Renal pelvis (tissue), 4 donors: ENCODE data around the gene KRT14. TPM values are rescaled to one million over a fixed set of nuclear protein-coding genes. Genes with fewer than 3 reads are reported as not detected.
"Not testable (repeated sequence)": the region's sequence is repeated elsewhere in the genome, so short reads cannot be mapped to it uniquely, and the experiment has no call there.

Experiments used
- DNase-seq: peaks from one replicate; pipeline ENCODE4 v3.0.0-alpha.2; 2013
- polyA plus RNA-seq, 3 donors: library from polyadenylated mRNA; unstranded; fragments of 120-200 nt; gene quantifications; one replicate each; pipeline ENCODE4 v1.2.1, GENCODE V29; 2013; ENCODE audit not compliant: insufficient read length in 3 of 3

KRT14 gene
- polyA plus RNA-seq, 3 donors: 0.31 to 0.36 TPM; not detected in 1

GRCh38 chr17:41606930-41607329, 20.2 kb upstream of the KRT14 start:
- not testable (repeated sequence) for DNase-seq

GRCh38 chr17:41602524-41602923, 15.8 kb upstream of the KRT14 start:
- no peak for DNase-seq

- DNase-seq: no peak
Measured at GRCh38 chr17:41600318-41600717, 13.6 kb upstream of the KRT14 start.

DNA sequence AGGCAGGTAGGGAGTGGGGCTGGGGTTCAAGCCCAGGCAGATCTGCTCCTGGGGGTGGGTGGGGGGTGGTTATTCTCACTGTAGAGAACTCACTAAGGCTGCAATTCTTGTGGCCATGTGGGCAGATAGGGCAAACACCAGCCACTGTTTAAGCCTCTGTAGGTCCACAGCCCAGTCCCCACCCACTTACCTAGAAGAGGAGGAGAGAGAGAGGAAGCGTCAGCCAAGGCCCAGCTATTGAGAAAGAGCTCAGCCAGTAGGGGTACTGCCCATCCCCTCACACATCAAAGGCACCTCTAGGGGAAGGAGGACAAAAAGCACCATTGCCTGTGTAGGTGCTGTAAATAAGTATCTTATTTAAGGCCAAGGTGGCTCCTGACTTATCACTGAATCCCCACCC, 13.0 kb upstream of the KRT14 start:
- no peak for DNase-seq

DNA sequence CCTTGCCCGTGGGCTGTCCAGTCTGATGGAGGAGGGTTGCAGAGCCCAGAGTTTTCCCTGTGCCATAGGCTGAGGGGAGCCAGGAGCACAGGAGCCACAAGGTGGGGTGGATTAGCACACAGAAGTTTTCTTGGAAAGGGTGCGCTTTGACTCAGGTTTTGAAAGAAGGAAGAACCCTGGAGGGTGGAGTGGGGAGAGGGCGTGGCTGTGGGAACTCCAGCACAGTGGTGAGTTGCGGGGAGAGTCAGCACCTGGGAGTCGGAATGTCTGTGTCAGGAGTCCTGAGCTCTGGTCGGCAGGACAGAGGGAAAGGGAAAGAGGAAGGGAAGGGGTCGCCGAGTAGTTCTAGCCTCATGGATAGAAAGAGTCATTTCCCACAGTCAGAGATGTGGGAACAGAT, 8.9 kb upstream of the KRT14 start:
- DNase-seq: no peak

- no peak for DNase-seq
Measured at GRCh38 chr17:41594363-41594915, 7.7 kb upstream of the KRT14 start.

GRCh38 chr17:41593306-41593981, 6.7 kb upstream of the KRT14 start:
- DNase-seq: no peak

- DNase-seq: no peak
Measured at GRCh38 chr17:41592601-41593305, 6.1 kb upstream of the KRT14 start.

DNA sequence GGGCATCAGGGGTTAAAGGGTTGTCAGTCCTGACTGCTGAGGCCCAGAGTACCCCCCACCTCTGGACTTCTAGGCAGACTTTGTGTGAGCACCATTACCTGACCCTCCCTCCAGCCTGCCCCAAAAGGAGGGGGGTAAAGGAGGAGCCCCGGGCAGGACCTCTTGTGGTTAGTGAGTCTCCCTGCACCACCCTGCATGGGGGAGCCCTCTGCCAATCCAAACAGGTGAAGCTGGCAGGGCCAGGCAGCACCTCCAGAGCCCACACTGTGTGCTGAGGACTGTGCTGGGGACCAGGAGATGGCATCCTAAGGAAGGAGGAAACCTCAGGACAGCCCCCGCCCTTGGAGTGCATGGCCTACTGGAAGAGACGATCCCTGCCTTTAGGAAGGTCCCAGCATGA, 2.6 kb upstream of the KRT14 start:
- DNase-seq: no peak

DNA sequence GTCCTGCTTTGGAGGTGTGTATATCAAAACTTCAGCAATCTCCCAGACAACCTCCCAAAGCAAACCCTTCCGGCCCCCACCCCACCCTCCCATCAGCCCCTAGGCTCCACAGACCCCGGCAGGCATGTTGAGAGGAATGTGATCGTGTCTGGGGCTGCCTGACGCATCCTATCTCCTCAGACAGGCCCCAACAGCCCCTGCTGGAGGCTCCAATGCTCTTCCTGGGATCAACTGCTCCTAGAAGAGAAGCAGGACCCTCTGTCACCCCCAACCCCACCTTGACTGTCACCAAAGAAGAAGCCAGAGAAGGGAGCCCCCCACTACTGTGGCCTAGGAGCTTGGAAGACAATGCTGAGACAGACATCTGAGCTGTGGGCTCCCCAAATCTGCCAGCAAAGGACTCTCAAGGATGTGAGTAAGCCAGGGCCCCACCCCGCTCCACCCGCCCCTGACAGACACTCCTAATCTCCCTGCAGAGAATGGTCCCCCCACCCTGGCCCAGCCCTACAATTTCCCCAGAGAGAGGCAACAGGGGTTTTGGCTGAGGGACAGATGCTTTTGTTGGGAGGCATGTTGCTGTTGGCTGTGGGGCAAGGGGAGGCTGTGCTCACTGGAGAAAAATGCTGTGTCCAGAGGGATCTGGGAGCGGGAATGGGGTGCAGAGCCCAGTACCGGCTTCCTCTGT, 1.6 kb upstream of the KRT14 start:
- DNase-seq: no peak

GRCh38 chr17:41585301-41586056, 1.2 kb downstream of the KRT14 start:
- DNase-seq: no peak

GRCh38 chr17:41584331-41584927, 2.3 kb downstream of the KRT14 start:
- DNase-seq: not testable (repeated sequence)

- DNase-seq: no peak
Measured at GRCh38 chr17:41583137-41584127, 3.3 kb downstream of the KRT14 start.

DNA sequence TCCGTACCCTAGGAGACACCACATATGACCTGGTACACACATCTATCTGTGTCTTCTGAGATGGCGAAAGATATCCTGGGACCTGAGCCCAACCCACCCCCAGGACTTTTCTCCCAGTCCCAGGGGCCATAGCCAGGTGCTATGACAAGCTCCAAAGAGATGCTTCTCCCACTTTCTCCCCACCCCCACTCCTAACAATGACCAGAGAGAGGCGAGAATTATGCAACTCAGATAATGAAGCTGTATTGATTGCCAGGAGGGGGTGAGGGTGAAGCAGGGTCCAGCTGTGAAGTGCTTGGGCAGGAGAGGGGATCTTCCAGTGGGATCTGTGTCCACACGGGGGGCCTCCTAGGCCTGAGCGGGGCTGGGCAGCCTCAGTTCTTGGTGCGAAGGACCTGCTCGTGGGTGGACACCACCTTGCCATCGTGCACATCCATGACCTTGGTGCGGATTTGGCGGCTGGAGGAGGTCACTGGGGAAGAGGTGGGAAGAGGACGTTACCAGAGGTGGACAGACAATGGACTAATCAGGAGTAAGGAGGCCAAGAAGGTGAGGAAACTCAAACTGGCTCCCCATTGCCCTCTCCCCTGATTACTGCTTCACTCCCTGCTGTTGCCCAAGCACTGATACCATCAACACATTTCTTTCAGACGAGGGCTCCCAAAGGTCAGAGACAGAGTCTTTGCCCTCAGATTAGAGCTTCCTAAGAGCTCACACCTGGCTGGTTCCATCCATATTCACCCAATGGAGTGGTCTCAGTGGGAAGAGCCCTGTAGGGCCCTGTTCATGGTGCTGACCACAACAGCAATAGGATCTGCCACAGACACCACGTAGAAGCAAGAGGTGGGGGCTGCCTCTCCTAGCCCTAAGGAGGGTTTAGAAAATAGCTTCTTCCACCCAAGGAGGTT, 4.4 kb downstream of the KRT14 start:
- DNase-seq: not testable (repeated sequence)

- DNase-seq: no peak
Measured at GRCh38 chr17:41581366-41582060, 5.2 kb downstream of the KRT14 start.

GRCh38 chr17:41580687-41581365, 5.9 kb downstream of the KRT14 start:
- DNase-seq: no peak

DNA sequence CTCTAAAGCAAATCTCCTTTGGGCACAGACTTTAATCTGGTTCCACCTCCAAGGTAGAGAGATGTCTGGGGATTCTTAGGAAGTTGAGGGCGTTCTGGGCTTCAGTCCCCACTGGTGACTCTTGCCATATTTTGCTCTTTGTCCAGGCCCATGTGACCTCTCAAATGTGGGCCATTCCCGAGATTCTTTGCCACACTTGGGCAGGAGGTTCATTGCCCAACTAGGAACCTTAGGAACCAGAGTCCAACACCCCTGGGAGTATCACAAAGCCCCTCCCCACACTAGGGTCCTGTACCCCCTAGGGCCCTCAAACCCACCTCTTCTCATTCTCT, 6.5 kb downstream of the KRT14 start:
- DNase-seq: no peak
